GM12875 (cell line): ENCODE data around the gene AFG1L.

Source experiments
- H3K4me3 ChIP-seq: one replicate; pipeline ENCODE4 v1.5.1; 2011; ENCODE audit warnings: low read depth, low read length, control low read depth
- TF ChIP-seq, protein P1 (sequence below): IDR thresholded peaks from 2 replicates; pipeline ENCODE4 v1.5.1; 2011; ENCODE audit warnings: low read depth, mild to moderate bottlenecking, control low read depth, inconsistent platforms, low read length, moderate library complexity, borderline replicate concordance; ENCODE audit not compliant: insufficient read depth

Gene AFG1L

DNA sequence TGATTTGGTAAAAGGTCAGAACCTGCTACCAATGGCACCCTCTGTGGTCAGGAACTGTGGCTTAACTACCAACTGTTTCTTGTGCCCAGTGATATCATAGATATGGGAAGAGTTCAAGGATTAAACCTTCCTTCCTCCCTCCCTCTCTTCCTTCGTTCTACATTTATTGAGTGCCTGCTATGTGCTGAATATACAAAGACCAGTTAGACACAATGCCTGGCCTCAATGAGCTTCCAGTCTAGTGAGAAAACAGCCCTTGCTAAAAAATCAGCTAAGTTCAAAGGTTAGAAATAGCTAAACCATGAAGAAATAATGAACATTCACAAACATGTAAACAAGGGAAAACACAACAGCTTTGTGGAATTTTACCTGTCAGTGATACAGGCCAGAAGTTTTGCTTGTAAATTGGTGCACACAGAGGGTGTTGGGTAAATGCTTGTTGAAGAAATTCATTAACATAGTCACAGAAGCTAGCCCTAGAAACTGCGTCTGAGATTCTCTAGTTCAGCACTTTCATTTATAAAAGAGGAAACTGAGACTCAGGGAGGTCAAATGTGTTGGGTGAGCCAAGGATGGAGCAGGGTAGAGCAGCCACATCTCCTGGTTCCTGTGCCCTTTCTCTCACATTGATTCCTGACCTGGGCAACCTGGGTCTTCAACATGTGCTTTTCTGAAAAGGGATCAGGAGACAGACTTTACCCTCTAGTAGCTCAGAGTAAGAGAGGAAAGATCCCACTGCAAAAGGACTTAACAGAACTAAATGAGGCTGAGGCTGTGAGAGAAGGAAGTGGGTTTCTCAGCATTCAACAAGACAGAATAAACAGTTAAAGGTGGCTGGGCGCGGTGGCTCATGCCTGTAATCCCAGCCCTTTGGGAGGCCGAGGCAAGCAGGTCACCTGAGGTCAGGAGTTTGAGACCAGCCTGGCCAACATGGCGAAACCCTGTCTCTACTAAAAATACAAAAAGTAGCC, 251.5 kb downstream of the AFG1L start:
- H3K4me3 ChIP-seq, result no peak overlapping the region
- TF ChIP-seq, protein P1, sequence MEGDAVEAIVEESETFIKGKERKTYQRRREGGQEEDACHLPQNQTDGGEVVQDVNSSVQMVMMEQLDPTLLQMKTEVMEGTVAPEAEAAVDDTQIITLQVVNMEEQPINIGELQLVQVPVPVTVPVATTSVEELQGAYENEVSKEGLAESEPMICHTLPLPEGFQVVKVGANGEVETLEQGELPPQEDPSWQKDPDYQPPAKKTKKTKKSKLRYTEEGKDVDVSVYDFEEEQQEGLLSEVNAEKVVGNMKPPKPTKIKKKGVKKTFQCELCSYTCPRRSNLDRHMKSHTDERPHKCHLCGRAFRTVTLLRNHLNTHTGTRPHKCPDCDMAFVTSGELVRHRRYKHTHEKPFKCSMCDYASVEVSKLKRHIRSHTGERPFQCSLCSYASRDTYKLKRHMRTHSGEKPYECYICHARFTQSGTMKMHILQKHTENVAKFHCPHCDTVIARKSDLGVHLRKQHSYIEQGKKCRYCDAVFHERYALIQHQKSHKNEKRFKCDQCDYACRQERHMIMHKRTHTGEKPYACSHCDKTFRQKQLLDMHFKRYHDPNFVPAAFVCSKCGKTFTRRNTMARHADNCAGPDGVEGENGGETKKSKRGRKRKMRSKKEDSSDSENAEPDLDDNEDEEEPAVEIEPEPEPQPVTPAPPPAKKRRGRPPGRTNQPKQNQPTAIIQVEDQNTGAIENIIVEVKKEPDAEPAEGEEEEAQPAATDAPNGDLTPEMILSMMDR, result no peak

DNA sequence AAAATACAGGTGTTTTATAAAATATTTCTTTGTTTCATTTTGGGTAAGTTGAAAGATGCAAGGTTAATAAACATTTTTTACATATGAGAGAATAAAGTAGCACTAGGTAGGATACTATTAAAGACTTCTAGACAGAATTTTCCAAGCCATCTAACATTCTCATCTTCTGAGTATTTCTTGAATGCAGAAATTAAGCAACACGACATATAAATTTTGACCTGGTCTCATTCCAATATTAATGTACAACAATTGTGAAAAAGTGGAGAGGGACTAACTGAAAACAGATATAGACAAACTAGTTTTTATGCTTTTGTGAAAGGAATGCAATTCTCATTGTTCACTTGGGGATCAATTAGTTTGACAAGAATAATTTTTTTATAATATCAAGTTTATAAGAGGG, 254.4 kb downstream of the AFG1L start:
- TF ChIP-seq, protein P1, result no peak
- no peak overlapping the region for H3K4me3 ChIP-seq

DNA sequence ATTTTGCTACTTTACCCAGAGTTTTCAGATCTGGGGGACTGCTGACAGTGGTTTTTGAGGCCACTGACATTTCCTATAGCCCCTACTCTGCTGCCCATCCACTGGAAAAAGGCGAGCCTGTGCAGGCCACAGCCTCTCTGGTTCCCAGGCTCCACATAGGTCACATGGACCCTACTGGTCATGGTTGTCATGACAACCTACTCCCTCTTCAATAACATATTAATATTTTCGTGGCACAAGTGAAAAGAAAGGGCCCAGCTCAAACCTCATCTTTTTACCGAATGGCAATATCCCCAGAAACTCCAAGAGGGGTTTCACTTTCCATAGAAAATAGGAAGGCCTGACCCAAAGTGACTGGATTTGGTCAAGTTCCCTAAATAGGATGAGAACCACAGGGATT, 254.9 kb downstream of the AFG1L start:
- TF ChIP-seq, protein P1, result no peak
- no peak overlapping the region for H3K4me3 ChIP-seq

DNA sequence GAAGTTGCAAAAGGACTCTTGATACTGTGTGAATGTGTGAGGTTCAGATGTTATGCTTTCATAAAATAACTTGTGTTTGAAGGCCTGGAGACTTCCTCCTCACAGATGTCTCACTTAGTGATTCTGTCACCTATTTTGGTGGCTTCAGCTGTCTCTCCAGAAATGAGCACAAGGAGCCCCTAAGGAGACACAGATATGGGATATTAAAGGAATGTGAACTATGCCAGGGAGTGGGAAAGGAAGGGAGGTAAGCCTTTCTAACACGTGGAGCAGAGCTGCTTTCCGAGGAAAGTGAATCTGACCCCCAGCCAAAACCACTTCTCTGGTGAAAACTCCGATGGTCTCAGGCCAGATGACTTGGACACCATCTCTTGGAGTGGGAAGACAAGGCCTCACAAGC, 255.4 kb downstream of the AFG1L start:
- H3K4me3 ChIP-seq, result no peak overlapping the region
- TF ChIP-seq, protein P1, result no peak

DNA sequence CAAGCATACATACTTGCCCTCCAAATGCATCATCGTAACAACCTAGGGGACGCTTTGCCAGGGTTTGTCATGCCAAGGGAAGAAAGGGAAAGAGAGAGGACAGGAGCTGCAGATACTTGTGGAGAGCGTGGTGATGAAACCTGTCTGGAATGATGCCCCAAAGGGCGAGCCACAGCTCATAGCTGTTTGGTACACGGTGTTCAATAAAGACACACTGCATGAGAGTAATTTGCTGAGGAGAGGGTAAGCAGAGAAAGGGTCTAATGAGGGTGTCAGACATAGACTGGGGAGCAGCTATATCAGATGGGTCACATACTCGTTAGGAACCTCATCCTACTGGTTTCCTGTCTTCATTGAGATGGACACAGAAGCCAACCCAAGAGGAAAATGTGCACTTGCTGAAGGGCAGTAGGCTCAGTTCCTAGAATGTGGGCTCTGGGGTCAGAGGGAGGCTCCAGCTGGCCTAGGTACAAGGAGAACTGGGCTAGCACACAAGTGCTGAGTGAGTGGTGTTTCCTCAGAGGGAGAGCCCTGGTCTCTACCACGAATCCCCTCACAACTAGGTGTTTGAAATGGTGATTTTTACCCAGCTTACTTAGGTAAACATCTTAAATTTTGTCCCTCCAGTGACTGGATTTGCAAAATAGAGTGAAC, 260.7 kb downstream of the AFG1L start:
- TF ChIP-seq, protein P1, result no peak
- no peak overlapping the region for H3K4me3 ChIP-seq

DNA sequence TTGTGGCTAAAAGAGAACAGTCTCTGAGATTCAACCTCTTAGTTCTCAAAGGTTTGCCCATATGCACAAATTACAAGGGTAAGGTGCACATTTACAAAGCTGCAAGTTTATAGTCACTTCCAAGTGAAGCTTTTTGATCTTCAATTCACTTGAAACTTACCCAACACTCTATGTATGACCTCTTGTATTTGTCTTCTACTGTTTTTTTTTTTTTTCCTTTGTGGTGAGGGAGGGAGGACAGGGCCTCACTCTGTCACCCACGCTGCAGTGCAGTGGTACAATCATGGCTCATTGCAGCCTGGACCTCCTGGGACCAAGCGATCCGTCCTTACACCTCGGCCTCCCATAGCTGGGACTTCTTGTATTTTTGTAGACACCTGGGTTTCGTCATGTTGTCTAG, 261.4 kb downstream of the AFG1L start:
- TF ChIP-seq, protein P1, result no peak
- no peak overlapping the region for H3K4me3 ChIP-seq
